CD4-positive, alpha-beta T cell treated with Interleukin-17A for 1 hour (primary cell): ENCODE results near the gene DPY30.
A peak's percentile ranks its signal among the peaks of the same experiment; 100 is the strongest.
"Not testable (repeated sequence)": the region's sequence is repeated elsewhere in the genome, so short reads cannot be mapped to it uniquely, and the experiment has no call there.

Source experiments
- DNase-seq: peaks from one replicate; pipeline ENCODE4 v3.0.0-alpha.2; 2020

Gene DPY30

DNA sequence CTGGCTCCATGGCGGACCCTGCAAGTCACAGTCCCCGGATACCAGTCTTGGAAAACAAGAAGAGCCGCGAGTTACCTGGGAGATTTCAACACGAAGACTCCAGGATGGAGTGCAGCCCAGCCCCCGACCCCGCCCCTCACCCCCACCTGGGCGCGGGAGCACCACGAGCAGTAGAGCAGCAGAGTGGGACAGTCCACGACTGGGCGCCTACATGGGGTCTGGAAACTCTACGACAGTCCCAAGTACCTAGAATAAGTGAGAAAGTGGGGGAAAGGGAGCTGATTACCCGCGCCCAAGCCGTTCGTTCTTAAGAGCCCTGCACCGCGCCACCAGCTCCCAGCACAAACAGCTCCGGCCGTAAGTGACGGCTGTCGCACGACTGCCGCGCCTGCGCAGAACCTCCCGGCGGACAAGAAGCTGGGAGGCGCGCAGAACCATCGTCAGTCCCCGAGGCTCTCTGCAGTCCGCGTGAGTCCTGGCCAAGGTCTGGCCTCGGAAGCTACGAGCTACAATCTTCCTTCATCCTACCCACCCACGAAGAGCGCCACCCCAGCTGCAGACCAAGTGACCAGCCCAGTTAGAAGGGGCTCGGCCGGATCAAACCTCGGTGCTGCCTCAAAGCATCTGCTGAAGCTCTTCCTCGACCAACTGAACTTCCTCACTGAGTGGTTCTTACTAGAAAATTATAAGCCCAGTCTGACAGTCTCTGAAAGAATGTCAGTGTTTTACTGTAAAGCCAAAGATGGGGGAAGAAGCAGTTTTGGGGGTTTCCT is at the start of gene DPY30:
Gene DPY30, minus strand, starts transcription at position 359 of the 773 bp plus-strand sequence. Its CDS starts 349 bp downstream, at position 10.
- peak; percentile 92 for DNase-seq

DNA sequence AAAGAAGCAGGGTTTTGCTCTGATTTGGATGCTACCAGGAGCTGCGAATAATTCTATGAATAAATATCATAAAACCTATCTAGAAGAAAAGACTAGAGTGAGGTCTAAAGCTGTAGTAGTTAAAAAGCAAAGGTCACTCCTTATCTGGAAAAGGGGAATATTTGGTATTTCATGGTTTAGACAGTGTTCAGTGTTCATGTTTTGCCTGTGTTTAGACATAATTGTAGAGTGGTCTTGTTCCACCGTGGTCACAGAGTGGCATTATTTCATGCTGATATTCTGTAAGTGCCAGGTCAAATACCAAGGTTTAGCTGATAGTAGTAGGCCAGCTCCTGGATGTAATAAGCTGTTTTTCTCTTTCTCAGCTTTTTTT is 34.5 kb upstream of the DPY30 start:
- DNase-seq = no peak

DNA sequence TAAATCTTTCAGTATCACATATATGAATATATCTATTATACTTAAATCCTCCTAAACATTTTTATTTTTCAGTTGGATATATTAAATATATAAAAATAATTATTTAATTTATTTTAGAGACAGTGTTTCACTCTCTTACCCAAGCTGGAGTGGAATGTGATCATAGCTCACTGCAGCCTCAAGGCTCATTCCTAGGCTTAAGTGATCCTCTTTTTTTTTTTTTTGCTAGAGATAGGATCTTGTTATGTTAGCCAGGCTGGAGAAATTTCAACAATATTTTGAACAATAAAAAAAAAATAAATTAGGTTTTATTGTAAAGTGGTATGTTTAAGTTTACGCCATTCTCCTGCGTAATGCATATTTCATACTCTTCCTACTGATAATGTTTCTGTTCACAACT is 27.9 kb upstream of the DPY30 start:
- DNase-seq = no peak

DNA sequence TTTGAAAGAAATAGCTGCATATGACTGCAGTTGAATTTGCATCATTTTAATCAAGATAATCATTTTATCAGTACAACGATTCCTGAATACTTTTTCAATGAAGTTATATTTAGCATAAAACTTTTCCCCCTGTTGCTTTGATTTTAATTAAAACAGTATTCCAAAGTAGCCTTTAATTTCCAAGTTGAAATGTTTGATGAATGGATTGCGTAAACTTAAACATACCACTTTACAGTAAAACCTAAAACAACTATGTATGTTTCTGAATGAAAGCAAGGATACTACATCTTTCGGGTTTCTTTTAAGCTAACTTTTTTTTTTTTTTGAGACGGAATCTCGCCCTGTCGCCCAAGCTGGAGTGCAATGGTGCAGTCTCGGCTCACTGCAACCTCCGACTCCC is 25.1 kb upstream of the DPY30 start:
- no peak for DNase-seq

DNA sequence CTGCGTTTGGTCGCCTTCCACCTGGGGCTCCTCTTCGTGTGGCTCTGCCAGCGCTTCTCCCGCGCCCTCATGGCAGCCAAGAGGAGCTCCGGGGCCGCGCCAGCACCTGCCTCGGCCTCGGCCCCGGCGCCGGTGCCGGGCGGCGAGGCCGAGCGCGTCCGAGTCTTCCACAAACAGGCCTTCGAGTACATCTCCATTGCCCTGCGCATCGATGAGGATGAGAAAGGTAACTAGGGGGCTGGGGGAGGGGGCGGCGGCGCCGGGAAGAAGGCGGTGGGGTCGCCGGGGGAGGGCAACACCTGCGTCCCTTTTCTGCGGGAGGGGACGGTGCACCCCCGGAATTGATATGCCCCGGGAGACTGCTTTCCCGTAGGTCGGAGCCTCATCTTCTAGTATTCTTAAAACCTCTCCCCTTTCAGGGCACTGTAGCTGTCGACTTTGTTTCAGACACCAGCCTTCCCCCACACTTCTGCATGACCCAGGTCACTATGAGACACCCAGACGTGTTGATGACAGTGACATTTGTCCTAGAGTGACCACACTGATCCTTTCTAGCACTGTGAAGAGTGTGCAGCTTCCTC is 24.5 kb upstream of the DPY30 start:
- peak; percentile 22 for DNase-seq

DNA sequence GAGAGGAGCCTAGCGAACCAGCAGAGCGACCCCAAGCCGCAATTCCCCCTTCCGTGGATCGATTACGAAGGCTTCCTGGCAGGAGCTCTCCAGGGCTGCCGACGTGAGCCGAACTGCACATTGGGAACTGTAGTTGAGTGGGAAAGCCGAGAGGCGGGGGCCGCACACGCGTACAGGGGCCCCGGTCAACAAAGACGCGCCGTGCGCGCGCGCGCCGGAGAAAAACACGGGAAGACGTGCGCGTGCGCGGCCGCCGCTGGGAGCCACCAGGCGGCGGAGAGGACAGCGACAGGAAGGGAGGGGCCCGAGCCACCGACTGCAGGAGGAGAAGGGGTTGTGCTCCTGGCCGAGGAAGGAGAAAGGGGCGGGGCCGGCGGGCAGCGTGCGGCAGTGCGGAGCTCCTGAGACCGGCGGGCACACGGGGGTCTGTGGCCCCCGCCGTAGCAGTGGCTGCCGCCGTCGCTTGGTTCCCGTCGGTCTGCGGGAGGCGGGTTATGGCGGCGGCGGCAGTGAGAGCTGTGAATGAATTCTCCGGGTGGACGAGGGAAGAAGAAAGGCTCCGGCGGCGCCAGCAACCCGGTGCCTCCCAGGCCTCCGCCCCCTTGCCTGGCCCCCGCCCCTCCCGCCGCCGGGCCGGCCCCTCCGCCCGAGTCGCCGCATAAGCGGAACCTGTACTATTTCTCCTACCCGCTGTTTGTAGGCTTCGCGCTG is 23.9 kb upstream of the DPY30 start, which contains the start of gene SPAST:
Gene SPAST, plus strand, starts transcription at position 247 of the 711 bp plus-strand sequence. Its CDS starts 276 bp downstream, at position 523.
- DNase-seq = peak; percentile 96

DNA sequence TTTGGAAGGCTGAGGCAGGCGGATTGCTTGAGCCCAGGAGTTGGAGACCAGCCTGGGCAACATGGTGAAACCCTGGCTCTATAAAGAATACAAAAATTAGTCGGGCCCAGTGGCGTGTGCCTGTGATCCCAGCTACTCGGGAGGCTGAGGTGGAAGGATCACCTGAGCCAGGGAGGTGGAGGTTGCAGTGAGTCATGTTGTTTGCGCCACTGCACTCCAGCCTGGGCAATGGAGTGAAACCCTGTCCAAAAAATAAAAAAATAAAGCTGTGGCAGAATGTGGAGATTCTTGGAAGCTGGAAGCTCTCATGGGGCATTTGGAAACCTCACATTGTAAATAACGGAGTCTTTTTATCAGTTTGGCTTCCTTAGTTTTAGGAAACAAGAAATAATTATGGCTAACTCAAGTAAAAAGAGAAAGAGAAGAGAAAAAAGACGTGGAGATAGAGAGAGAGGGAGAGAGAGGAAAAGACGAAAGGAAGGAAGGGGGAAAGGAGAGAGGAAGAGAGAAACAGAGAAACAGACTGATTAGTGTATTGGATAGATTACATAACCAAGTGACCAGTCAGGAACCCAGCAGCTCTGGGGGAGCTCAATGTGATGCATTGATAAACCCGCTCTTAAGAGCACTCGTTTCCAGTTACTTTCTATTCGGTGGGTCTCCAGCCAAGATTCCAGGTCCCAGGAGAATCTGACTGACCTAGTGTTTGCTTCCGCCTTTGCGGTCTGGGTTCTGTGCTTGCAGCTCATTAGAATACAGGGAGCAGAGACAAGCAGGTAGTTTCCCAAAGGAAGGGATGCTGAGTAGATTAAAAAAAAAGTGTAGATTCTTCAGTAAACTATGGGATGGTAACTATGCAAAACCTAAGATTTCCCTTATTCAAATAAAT is 22.6 kb upstream of the DPY30 start:
- peak; percentile 8 for DNase-seq

DNA sequence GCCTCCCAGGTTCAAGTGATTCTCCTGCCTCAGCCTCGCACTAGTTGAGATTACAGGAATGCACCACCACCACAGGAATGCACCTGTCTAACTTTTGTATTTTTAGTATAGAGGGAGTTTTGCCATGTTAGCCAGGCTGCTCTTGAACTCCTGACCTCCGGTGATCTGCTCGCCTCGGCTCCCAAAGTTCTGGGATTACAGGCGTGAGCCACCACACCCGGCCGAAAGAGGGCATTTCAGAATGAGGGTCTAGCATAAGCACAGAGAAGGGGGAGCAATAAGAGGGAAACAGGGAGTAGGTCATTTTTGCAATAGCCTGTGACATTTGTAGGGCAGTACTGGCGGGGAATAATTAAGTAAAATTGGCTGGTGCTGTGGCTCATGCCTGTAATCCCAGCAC is 21.8 kb upstream of the DPY30 start:
- DNase-seq = no peak

DNA sequence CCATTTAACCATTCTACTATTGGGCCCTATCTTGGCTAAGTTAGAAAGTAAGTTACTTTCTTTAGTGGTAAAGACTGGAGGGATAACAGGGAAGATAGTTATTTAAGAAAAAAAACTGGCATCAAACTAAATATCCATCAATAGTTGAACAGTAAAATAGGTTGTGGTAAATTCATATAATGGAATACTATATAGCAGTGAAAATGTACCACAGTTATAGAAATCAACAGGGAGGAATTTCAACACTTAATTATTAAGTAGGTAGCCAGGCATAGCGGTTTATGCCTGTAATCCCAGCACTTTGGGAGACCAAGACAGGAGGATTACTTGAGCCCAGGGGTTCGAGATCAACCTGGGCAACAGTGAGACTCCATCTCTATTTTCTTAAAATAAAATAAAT is 20.7 kb upstream of the DPY30 start:
- no peak for DNase-seq

DNA sequence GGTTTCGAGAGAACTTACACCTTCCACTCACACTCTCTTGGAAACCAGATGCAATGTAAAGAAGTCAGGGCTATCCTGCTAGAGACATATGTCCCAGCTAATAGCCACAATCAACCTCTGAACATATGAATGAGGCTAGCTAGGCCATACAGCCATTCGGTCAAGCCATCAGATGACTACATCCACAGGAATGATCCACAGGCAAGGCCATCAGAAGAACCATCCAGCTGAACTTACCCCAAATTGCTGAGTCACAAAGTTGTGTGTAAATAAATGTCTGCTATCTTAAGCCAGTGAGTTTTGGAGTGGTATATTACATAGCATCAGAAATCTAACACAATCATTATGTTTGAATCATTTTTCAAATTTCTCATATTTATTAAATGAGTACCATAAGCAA is 18.5 kb upstream of the DPY30 start:
- no peak for DNase-seq

DNA sequence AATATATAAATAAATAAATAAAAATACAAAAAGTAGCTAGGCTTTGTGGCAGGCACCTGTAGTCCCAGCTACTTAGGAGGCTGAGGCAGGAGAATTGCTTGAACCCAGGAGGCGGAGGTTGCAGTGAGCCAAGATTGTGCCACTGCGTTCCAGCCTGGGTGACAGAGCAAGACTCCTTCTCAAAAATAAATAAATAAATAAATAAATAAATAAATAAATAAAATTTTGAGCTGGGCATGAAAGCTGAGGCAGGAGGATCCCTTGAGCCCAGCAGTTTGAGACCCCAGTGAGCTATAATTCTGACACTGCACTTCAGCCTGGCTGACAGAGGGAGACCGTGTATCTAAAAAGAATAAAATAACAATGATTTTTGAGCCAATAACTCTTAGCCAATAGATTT is 15.0 kb upstream of the DPY30 start:
- DNase-seq = not testable (repeated sequence)

DNA sequence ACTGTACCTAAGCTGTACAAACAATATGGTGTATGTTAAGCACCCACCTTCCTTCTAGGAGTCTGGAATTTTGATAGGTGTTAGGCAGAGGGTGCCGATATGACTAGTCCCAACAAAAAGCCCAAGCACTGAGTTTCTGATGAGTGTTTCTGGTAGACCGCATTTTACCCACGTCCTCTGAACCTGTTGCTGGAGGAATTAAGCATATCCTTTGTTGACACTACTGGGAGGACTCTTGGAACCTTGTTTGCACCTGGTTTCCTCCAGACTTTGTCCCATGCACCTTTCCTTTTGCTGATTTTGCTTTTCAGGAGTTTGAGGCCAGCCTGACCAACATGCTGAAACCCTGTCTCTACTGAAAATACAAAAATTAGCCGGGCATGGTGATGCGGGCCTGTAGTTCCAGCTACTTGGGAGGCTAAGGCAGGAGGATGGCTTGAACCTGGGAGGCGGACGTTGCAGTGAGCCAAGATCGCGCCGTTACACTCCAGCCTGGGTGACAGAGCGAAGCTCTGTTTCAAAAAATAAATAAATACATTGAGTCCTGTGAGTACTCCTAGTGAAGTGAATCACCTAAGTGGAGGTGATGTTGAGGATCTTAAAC is 12.3 kb upstream of the DPY30 start:
- DNase-seq = no peak

DNA sequence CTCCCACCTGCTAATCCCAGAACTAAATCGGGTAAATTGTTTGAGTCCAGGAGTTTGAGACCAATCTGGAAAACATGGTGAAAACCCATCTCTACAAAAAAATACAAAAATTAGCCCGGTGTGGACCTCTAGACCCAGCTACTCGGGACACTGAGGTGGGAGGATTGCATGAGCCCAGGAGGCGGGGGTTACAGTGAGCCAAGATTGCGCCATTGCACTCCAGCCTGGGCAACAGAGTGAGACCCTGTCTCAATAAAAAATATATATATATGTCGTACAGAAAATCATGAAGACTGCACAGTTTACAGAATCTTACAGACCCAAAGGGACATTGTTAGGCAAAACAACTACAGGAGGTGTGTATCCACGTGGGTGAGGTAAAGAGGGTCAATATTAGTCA is 4.0 kb upstream of the DPY30 start:
- DNase-seq = no peak

DNA sequence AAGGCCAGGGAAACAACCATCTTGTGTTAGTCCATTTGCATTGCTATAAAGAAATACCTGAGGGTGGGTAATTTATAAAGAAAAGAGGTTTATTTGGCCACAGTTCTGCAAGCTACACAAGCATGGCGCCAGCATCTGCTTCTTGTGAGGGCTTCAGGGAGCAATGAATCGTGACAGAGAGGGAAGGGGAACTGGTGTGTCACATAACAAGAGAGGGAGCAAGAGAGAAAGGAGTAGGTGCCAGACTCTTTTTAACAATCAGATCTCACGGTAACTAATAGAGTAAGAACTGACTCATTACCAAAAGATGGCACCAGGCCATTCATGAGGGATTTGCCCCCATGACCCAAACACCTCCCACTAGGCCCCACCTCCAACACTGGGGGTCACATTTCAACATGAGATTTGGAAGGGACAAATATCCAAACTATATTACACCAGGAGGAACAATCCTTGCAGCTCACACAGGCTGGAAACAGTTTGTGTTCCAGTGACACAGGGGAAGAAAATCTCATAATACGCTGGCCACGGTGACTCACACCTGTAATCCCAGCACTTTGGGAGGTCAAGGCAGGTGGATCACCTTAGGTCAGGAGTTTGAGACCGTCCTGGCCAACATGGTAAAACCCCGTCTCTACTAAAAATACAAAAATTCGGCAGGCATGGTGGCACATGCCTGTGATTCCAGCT is 5.3 kb downstream of the DPY30 start:
- DNase-seq = not testable (repeated sequence)

DNA sequence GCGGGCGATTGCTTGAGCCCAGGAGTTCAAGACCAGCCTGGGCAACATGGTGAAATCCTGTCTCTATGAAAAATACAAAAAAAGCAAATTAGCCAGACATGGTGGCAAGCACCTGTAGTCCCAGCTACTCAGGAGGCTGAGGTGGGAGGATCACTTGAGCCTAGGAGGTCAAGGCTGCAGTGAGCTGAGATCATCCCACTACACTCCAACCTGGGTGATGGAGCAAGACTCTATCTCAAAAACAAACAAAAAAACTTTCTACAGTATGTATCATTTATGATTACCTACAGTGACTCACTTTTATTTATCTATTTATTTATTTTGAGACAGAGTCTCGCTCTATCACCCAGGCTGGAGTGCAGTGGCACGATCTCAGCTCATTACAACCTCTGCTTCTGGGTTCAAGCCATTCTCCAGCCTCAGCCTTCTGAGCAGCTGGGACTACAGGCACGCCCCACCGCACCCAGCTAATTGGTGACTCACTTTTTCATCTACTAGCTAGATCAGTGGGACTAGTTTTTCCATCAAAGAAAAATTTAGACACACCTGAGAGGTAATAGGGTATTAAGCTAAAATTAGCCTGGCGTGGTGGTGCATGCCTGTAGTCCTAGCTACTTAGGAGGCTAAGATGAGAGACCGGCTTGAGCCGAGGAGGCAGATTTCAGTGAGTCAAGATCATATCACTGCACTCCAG is 20.7 kb downstream of the DPY30 start:
- not testable (repeated sequence) for DNase-seq

DNA sequence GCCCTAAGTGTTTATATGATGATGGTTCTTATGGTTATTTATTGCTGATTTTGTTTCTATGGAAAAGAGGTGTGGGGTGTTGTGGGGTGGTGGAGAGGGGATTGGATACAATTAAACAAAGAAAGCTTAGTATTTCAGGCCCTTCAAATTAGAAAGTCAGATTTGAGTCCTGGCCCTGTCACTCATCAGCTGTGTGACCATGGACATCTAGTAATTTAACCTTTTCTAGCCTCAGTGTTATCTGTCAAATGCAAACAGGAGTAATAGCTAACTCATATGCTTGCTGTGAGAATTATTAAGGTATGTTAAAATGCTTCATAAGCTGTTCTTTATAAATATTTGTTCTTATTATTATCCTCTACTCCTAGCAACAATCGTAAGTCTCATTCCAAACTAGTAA is 26.7 kb downstream of the DPY30 start:
- no peak for DNase-seq

DNA sequence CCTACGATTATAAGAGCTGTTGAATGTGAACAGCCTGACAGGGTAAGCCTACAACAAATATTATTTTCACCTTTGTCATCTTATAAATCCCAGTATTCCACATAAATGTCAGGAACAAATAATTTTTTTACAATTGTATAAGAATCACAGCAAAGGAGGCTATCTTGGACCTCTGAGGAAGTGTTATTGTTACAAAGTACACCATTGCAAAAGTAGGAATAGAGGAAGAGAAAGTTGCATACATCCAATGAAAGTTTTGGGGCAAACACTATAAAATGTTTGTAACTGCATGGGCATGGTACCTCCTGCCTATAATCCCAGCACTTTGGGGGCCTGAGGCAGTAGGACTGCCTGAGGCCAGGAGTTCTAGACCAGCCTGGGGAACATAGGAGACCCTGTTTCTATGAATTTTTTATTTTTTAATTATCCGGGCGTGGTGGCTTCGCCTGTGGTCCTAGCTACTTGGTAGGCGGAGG is 28.1 kb downstream of the DPY30 start:
- DNase-seq = no peak

DNA sequence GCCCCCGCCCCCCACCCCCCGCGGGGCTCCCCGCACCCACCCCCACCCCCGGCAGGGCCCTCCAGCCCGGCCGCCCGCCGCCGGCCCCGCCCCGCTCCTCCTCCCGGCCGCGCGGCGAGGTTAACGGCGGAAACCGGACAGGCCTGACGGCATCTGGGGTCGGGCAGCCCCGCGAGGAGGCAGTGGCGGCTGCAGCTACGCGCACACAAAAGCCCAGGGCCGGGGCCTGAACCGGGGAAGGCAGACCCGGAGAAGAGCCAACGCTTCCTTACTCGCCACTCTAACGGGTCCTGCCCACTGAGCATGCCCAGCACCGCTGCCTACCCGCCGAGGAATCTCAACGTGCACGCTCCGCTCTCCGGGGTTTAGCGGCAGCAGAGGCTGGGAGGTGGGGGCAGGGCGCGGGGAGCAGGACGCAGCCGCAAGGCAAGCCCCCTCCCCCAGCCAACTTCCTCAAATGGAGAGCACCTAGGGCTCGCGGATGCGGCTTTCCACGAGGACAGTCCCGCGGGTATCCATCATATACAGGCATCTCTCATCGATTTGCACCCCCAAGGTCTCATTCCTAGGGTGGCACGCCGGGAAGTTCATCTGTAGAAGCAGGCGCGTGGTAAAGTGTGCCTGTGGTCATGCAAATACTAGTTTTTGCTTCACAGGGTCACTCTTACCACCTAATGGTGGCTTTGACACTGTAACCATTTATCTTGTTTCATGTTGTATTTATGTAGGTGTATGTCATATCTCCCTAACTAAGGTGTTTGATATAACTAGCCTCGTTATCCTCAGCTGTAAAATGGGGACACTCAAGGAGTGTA is 28.7 kb downstream of the DPY30 start, which contains the start of gene MEMO1:
Gene MEMO1, minus strand, starts transcription at position 339 of the 815 bp plus-strand sequence. CDS start 761 bp downstream, outside the sequence.
- DNase-seq = peak; percentile 90

DNA sequence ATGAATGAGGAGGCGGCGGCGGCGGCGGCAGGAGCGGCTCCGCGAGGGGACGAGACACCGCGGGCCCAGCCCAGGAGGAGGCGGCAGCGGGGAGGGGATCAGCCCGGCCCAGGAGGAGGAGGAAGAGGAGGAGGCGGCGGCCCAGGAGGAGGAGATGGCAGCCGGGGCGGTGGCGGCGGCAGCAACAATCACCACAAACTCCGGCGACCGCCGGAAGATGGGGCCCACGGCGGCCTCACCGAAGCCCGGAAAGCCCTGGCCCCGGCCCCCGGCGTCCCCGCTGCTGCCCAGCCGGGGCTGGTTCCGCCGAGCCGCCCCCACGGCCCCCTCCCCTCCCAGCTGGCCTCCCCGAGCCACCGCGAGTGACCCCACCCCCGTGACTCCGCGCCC is 29.3 kb downstream of the DPY30 start:
- peak; percentile 78 for DNase-seq
